Endothelial cell of hepatic sinusoid (primary cell): ENCODE measurements around the gene ANO10.
"Not testable (repeated sequence)": the region's sequence is repeated elsewhere in the genome, so short reads cannot be mapped to it uniquely, and the experiment has no call there.

Experiments
- in situ Hi-C: cut with HindIII; loops from 2 replicates; pipeline ENCODE4 v1.10.0; 2017; ENCODE audit warnings: low sequenced_read_pairs

ANO10 gene

GRCh38 chr3:43522727-43523362, 99.0 kb downstream of the ANO10 start:
- in situ Hi-C loops, result no loop called here

- in situ Hi-C loops, result no loop called here
Measured at GRCh38 chr3:43521941-43522340, 99.9 kb downstream of the ANO10 start.

DNA sequence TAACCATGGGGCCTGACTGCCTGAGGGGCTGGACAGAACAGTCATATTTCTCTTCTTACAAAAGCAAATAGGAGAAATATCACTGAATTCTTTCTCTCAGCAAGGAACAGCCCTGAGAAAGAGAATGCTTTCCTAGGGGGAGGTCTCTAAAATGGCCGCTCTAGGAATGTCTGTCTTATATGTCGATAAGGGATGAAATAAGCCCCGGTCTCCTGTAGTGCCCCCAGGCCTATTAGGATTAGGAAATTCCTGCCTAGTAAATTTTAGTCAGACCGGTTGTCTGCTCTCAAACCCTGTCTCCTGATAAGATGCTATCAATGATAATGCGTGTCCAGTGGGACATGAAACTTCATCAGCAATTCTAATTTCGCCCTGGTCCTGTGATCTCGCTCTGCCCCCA, 103.3 kb downstream of the ANO10 start:
- in situ Hi-C loops, result not testable (repeated sequence)

GRCh38 chr3:43515970-43516635, 105.7 kb downstream of the ANO10 start:
- in situ Hi-C loops, result no loop called here

GRCh38 chr3:43515208-43515917, 106.4 kb downstream of the ANO10 start:
- in situ Hi-C loops, result no loop called here

GRCh38 chr3:43512754-43513404, 108.9 kb downstream of the ANO10 start:
- in situ Hi-C loops, result no loop called here

GRCh38 chr3:43506644-43507043, 115.2 kb downstream of the ANO10 start:
- in situ Hi-C loops, result no loop called here

- in situ Hi-C loops, result no loop called here
Measured at GRCh38 chr3:43505351-43505750, 116.5 kb downstream of the ANO10 start.

DNA sequence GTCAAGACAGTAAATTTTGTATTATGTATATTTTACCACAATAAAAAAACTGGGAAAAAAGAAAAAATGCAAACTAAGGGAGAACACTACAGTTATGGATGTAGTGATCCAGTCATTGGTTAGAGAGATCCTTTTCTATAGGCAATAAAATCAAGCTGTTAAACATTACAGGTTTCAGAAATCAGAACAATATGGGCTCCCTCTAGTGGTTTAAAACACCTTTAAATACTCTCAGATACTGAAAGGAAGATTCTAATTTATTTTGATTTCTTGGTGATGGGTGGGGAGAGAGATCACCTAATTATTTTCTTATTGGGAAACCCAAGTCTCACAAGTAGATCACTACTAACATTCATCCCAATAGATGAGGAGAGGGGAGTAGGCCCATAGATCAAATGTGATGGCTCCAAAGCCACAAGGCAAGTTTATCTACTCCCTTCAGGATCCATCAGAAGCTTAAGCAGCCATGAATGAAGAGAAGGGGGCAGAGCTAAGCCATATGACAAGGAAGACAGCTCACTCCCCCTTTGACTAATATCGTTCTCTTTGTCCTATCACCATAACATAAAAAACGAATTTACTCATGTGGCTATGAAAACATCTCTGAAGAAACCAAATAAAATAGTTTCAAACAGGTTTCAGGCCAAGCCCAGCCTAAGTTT, 118.6 kb downstream of the ANO10 start:
- in situ Hi-C loops, result no loop called here

DNA sequence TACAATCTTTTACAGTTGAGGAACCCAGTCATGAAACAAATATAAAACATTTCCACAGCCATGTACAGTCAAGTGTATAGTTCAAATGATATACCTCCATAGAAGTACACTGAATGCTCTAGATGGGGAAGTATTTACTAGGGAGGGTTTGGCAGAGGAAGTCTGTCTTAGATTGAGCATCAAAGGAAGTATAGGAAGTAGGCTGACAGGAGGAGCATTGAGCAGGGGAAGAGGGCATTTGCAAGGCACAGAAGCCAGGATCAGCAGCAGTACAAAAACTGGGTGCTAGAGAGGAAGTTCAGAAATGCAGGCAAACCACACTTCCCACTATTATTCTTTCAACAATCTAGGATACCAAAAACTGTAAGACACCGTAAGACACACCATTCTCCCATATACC, 122.6 kb downstream of the ANO10 start:
- in situ Hi-C loops, result no loop called here

DNA sequence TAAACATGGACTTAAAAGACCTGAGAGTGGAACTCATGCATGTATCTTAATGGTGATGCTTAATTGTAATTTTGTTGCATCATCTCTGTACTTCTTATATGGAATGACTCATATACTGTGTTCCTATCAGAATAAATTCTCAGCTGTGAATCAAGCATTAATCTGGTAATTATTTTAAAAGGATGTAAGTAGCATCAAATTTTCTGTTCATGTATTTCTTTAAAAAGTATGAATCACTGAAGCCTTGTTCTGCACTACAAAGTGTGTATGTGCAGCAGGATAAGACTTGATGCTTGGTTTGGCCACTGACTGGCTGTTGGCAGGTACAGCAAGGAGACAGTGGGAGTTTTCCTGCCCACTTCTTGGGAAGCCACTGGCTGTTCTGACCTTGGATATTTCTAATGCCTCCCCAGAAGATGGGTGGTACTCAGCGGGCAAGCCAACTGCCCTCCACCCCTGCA, 123.9 kb downstream of the ANO10 start:
- in situ Hi-C loops, result no loop called here

GRCh38 chr3:43497422-43497821, 124.4 kb downstream of the ANO10 start:
- in situ Hi-C loops, result no loop called here

DNA sequence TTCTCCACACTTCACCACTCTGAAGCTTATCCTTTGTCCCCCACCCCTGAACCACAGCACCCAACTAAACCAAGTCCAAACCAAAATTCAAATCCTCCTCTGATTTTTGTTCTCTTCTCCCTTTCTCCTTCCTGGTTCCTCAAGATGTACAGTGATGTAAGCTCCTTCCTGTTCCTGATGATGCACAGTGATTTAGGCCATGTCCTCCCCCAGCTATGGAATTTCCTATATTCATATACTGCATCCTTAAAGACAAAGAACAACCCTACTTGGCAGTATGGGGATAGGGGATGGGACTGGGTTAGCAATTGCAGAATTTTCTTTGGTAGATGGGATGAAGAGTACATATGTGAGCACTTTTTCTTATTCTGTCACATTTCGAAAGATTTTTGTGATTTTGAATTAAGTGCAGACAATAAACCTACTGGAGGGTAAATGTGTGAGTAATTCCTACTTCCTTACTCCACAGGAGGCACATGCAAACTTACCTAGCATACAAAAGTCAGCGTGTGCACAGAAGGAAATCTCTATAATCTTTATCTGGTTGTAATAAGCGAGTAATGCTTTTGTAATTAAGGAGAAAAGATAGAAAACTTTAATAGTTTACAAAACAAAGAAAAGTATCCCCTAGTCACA, 125.0 kb downstream of the ANO10 start:
- in situ Hi-C loops, result no loop called here

- in situ Hi-C loops, result not testable (repeated sequence)
Measured at GRCh38 chr3:43492932-43493331, 128.9 kb downstream of the ANO10 start.

GRCh38 chr3:43491807-43492206, 130.0 kb downstream of the ANO10 start:
- in situ Hi-C loops, result not testable (repeated sequence)

GRCh38 chr3:43490640-43491185, 131.1 kb downstream of the ANO10 start:
- in situ Hi-C loops, result no loop called here

DNA sequence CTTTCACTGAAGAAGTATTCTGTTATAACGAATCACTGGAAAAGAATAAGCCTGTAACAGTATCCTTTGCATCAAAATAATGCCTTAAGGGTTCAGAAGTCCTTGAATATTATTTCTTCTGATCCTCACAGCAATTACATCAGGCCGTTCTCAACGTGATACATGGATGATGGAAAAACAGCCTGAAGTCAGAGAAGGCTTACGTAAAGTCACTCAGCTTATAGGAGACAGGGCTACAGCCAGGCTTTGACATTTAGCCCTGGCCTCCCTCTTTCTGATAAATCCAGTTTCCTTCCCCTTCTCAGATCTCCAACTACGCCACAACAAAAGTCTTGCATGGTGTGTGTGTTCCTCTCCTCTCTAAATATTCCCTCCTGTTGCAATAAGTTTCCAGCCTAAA, 131.9 kb downstream of the ANO10 start:
- in situ Hi-C loops, result no loop called here

GRCh38 chr3:43485931-43486330, 135.9 kb downstream of the ANO10 start:
- in situ Hi-C loops, result no loop called here

- in situ Hi-C loops, result no loop called here
Measured at GRCh38 chr3:43484926-43485488, 136.8 kb downstream of the ANO10 start.

GRCh38 chr3:43481375-43481774, 140.4 kb downstream of the ANO10 start:
- in situ Hi-C loops, result no loop called here
